Activated CD4-positive, alpha-beta T cell treated with anti-CD3 and anti-CD28 coated beads for 1 hour (primary cell): ENCODE data around the gene PARD3B.
"Not testable (repeated sequence)": the region's sequence is repeated elsewhere in the genome, so short reads cannot be mapped to it uniquely, and the experiment has no call there.

Source experiments
- DNase-seq: peaks from one replicate; pipeline ENCODE4 v3.0.0-alpha.2; 2020

The PARD3B gene

DNA sequence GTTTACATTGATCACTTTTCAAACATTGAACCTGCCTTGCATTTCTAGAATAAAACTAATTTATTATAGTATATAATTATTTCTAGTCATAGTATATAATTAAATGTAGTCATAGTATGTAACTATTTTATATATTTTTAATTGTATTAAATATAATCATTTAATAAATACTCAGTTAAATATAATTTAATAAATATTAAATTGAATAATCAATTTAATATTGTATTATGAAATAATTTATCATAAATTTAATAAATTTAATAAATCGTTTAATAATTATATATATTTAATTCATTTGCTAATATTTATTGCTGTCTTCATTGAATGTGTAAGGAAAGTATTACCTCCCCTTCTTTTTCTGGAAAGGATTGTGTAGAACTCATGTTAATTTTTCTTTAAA lies 911.4 kb downstream of the PARD3B start:
- DNase-seq = no peak

DNA sequence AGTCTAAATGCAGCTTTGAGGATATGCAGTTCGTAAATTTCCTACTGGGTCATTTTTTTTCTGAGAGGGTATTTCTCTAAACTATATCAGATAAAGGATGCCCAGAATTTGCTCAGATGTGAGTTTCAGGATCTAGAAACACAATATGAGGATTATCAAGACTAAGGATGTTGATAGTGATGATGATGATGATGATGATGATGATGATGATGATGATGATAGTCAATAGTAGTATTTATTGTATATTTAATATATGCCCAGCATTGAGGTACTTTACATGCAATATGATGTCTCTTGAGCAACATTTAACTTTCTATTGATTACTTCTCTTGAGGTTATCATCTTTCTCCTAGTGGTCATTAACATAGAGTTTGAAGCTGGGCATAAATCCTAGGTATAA lies 914.9 kb downstream of the PARD3B start:
- DNase-seq = no peak

DNA sequence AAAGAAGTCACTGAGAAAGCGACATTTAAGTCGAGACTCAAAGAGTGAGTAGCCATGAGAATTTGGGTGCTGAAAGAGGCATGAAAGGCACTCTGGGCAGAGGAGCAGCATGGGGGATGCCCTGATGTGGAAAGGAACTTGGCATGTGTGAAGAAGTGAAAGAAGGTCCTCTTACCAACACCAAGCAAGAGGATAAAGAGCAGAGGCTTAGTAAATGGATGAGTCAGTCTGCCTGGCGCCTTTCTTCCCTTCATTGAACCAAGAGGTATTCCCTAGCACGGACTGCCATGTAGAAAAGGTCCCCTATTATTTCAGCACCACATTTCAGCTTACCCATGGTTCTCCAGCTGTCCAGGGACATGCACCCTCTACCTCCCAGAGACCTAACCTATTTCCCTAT lies 915.9 kb downstream of the PARD3B start:
- DNase-seq = no peak

DNA sequence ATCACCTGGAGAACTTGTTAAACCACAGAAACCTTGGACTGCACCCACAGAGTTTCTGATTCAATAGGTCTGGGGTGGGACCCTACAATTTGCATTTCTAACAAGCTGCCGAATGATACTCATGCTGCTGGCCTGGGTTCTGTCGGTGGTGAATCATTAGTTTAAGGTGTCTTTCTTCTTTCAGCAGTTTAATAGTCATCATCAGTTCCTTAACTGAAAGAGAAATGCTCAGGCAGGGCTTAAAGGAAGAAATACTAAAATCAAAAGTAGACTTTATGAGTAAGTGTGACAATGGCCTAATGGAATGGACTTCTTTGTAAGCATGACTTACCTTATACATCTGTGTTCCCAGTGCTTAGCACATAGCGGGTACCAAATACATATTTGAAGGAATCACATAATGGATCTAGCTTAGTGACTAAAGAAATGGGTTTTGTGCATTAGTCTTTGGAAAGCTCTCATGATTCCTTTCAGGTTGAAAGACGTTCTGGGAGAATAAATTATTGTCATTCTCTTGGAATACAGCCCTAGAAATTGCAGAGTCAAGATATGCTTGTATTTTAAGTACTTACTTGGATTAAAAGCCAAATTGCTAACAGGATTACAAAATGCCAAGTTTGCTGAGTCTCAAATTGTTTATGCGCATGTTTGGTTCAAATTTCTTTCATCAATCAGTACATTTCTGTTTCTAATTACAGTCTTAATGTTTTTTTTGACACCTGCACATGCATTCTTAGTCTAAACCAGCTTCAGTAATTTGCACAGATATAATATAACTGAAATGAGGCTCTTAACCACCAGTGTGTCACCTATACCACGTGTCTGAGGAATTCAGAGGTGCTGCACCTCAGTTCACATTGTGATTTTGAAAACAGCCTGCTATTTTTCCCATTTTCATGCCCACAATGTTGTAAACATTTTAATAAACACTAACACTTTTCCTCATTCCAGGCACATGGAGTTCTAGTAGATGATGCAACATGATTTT lies 916.7 kb downstream of the PARD3B start:
- DNase-seq = no peak

DNA sequence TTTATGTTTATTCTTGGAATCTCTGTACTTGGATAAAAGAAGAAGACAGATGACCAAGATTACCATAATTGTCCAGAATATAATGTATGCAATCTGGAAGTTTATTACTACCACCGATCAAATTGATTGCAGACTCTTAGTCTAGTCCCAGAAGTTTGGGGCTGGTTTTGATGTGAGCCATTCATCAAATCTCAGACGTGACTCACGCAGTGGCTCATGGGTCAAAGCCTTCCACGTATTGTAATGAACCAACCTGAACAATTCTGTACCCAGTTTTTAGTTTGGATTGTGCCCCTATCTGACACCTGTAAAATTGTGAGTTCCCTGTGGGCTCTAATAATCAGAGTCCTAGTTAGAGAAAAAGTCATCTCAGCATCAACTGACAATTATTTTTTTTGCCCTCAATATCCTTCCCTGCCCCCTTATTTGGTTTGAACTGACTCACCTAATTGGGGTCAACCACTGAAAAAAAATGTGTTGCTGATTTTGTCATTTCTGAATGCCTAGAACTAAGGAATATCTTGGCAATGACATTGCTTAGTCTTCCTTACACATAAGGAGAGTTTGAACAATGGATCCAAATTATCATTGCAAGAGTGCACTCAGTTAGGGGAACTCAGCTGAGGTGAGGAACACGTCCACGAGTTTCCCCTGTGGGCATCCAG lies 917.5 kb downstream of the PARD3B start:
- no peak for DNase-seq

DNA sequence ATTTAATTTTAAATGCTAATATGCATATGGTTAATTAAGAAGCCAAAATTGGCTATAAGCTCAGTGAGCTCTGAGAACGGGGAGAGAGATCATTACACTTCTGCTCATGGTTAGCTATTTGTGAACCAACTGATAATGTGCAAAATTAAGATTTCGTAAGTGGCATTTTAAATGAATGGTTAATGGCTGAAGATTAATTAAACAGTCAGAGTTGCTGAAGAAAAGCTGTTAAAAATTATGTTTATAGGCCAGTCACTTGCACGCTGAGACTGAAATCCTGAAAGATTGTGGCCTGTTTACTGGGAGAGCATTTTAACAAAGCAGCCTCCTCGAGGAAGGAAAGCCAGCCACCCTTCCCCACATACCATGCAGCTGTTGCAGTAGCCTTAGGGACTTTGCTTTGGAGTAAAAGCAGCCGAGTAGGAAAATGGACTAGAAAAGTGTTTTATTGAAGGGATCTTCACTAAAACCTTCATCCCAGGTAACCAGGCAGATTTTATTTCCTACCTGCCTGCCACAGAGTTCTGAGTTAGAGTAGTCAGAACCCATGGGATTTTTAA lies 918.3 kb downstream of the PARD3B start:
- DNase-seq = no peak

DNA sequence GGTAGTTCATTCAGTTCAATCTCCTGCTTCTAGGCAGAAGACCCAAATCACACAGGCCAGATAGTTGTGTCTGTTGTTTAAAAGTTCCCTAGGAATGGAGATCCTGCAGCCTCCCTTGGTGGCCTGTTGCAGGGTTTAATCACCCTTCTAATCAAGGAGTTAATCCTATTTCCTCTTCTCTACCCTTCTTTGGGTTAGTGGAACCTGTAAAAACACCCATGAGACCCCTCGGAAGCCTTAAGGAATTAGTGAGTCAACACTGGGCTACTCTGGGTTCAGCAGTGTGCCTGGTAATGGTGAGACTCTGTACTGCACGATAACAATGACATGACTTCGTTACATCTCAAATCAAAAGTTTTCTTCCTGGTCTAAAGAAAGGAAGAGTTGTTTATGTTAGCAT lies 919.4 kb downstream of the PARD3B start:
- no peak for DNase-seq

DNA sequence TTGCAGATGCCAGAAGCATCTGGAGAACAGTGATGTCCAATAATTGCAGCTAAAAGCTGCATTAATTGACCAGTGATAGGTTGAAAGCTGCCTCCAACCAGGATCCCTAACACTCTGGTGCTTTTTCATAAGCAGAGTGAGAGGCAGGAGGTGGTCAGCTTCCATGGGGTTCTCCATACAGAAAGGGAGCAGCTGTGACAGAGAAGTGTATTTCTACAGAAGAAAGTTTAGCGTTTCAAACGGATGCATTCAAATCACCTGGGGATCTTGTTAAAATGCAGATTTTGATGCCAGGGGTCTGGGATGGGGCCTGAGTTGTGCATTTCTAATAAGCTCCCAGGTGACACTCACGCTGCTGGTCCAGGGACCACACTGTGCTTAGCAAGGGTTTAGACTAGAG lies 920.5 kb downstream of the PARD3B start:
- DNase-seq = no peak

DNA sequence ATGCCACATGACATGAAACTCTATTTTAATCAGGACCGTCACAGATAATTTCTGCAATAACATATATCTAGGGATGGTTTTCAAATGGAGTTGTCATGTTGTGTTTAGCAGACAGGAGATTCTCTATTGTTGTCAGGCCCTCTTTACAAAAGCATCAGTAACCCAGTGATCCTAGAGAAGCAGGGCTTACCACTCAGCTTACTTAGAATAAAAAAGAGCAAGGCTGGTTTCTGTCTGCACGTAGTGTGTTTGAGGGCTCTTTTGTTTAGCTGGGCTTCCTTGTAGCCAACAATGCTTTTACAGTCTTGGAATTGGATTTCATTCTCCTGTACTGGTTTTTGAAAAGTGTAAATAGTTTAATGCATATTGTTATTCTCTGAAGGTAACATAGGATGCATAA lies 926.5 kb downstream of the PARD3B start:
- DNase-seq = no peak

DNA sequence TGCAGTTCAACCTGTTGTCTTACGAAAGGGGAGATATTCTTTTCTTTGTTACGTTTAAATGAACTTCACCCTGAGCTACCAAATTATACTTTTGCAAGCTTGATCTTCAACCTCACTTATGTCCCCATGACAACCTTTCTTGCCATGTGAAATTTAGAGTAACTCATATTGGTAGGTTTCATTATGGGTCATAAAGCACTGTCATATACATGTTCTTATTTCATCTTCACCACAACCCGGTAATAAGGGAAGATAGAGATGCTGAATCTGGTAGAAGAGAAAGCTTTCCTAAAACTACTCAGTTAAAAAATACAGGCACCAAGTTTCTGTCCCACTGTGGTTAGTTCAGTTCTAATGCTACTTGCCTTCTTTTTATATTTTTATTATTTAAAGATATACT lies 928.5 kb downstream of the PARD3B start:
- no peak for DNase-seq

DNA sequence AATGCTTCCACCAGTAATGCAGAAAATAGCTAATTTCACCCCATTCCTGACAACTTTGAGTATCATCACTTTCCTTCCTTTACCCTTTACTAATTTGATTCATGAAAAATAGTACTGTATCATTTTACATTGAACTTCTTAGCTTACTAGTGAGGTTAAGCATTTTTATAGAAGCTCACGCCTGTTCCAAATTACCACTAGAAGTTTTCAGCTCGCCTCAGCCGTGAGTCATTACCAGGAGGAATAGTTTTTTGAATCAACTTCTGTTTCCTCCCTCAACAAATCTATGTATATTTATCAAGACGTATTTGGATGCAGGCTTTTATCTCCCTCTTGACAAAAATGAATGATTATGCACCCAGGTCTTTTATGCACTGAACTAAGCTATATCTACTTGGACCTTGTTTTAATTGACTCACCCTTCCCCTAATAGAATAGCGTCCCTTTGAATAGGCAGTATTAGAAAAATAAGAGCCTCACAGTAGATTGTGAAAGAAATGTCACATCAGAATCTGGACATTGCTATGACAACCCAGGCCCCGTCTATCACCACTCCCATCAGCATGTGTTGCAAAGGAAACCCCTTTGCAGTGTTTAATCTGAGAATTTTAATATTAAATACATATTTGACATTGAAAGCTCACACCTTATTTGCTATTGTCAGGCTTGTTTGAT lies 929.6 kb downstream of the PARD3B start:
- DNase-seq = no peak

DNA sequence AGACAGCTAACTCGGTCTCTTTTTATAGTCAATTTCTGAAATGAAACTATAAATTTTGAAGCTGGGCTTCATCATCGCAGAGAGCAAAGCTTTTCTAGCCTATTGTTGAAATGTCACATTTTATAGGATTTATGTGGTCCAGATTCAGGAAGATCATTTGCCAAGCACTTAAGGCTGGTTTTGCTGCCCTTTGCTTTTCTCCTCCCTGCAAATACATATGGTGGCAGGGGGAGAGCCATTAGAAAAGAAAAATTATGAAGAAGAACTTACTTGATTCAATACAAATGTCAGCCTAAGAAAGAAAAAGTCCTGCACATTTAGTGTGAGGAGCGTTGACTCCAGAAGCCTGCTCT lies 930.1 kb downstream of the PARD3B start:
- DNase-seq = no peak

DNA sequence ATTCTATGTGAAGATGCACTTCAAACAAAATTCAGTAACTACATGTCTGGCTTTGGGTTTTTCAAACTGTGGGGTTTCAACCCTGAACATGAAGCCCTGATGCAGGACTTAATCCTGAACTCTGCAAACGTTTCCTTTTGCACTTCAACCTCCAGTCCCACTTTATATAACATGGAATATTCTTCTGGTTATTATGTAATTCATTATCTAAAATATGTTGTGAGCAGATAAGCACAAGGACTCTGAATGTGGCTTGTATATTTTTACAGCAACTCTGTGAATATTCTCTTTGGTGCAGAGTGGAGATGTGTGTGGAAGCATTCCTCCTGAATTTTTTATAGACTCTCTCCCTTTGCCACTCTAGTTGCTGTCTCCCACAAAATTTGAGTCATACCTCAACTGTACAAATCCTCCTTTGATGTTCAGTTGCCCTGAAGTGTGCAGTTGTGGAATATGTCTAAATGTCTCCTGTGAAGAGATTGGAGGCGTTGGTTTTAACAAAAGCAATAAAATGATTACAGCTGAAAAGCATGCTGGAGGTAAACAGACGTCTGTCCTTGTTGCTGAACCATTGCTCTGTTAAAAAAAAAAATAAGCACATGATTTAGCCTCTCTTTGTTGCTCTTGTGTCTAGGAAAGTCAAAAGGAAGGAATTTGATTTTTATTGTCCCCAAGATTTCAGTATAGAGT lies 931.9 kb downstream of the PARD3B start:
- no peak for DNase-seq

DNA sequence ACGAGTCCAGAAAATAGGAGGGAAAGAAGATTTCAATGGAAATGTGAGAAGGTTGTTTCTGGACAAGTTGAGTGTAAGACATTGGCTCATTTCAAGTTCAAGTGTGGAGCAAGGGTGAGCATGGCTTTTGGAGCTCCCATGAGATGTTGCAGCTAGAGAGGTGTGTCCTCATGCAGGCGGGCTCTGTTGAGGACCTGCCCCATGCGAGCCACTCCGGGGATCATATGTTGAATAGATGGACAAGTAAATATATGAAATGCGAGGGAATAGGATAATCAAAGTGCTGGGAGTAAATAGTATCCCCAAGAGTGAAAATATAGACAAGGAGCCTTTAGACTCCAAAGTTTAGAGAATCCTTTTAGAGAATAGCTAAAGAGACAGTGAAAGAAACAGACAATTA lies 936.6 kb downstream of the PARD3B start:
- DNase-seq = no peak

DNA sequence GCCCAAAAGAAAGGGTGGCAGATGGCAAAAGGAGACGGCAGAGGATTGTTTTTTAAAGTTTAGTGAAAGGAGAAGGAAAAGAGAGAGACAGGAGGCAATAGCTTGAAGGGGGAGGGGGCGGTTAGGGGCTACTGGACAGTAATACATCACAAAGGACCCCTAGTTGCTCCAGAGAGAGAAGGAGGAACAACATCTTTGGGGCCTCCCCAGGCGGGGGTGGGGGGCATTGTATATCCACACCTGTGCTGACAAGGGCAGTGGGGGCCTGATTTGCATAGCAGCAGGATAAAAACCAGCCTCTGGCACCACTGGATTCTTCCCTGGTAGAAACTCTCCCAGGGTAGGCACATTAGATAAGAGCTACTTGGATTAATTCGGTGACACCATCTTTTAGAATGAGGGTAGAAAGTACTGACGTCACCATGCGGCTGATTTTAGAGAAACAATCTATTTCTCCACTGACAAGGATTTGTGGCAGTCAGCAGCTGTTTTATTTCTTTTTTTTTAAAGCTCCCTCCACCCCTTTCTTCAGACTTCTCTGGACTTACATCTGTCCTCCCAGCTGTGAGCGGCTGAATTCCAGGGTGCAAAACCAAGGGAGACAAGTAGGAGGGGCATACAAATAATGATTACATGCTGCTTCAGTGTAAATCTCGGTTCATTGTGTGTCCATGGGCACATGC lies 937.3 kb downstream of the PARD3B start:
- no peak for DNase-seq

DNA sequence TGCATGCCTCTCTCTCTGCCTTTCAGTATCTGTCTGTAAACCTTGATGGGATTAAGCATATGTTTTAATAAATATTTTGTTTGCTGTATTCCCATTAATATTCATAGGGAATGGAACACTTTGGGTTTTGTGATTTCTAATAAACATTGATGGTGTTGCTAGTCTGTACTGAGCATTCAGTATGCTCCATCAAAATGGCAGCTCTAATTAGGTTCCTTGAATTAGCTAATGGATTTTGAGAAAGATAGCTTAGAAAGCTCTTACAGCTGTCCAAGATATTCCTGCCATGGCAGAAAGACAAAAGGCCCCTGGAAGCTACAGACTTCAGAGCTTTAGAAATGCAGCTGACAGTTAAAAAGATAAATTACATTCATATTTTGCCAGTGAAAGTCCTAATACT lies 937.8 kb downstream of the PARD3B start:
- no peak for DNase-seq

DNA sequence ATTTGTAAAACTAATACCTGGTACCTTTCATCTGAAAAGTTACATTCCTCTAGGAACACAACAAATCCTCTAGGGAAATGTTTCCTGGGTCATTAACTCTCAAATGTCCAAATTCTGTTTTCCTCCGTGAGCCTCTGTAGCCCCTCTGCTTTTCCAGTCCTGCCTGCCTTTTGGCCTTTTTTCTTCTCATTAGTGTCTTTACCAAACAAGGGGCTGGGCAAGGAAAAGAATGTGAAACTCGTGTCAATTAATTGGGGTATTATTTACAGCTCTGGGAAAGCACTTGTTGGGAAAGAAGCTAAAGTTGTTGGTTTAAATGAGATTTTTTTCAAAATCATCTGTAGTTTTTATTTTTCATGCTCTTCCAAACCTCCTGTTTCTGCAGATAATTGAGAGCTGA lies 938.9 kb downstream of the PARD3B start:
- DNase-seq = no peak

DNA sequence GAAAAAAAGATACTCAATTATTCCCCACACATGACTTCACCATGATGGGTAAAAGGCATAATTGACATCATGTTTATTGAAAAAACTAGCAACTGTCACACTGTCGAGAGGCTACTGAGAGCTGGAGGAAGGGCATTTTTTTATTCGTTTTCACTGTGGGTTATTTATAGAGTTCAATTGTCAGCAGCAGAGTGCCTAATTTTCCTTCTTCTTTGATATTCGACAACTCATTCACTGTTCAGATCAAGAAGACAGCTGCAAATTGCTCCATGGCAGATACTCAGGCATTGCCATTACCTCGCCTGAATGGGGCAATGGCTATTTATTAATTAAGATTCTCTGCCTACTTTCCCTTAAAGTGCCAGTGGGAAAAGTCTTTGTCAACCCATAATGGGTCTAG lies 939.5 kb downstream of the PARD3B start:
- DNase-seq = no peak

DNA sequence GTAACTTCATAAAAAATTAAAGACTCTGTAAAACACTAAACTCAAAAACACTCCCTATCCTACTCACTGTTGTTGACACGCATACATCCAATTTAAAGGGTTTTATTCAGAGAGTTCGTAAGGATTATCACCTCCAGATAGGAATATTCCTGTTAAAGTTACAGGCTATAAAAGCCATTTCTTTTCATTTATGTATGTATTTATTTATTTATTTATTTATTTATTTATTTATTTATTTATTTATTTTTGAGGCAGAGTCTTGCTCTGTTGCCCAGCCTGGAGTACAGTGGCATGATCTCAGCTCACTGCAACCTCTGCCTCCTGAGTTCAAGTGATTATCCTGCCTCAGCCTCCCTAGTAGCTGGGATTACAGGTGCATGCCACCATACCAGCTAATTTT lies 948.3 kb downstream of the PARD3B start:
- DNase-seq = not testable (repeated sequence)

DNA sequence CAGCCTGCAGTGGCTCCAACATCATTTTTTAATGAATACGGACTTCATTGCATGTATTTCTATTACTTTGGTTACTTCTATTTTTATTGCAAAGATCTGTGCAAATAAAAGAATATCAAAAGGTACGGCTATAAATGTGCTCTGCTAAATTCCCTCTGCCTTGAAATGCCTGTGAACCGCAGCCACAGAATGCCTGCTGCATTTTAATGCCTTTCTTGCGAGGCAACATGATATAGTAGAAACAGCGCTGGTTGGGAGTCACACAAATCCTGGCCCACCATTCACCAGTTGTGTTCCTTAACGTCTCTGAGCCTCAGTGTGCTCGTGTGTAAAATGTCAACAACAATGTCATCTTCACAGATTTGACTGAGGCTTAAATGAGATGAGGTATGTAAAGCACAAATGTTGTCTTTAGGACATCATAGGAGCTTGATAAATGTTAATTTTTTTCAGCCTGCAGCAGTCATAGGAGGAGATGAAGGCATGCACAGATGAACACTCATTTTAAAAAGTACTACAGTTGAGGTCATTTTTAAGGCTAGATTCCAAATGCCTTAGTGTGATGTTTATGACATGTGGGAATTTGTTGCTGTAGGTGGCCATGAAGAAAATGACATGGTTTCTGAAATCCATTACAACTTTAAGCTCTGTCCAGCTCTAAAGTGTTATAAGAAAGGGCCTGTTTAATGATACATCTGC lies 949.4 kb downstream of the PARD3B start:
- DNase-seq = no peak

DNA sequence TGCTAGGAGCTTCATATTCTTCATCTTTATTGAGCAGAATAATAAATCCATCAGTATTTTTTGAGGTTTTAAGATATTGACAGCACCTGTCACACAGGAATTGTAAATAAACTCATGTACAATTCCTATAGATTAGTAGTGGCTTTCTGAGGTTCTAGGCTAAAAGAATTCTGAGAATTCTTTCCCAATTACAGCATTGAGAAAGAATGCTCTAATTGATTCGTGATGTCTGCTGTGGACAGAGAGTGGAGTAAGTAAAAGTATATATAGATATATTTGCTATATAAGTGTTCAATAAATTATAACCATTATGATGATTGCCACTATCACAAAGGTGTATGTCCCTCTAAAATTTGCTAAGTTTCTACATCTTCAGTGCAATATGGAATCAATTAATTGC lies 950.5 kb downstream of the PARD3B start:
- DNase-seq = no peak

DNA sequence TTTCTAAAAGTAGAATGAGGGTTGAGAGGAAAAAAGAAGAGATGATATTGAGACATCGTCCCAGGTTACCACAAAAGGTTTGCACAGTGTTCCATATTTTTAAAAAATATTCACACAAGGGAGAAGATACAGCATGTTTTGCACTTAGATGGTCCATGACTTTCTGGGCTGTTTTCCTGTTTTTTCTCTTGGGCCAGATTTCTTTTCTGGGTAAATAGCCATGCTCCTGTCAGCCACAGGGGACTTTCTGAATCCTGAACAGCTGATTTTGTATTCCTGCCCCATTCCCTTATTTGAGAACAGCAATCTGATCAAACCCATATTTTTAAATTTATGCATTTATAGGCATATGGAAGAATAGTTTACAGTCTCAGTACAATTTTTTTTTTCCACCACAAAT lies 951.1 kb downstream of the PARD3B start:
- no peak for DNase-seq
